K562 (cell line): ENCODE results near the gene TRIM33. TPM values are rescaled to one million over a fixed set of nuclear protein-coding genes. Genes with fewer than 3 reads are reported as not detected.

Source experiments
- ATAC-seq: fragments of 200-7000 bp; cut with Tn5 transposase; 3 replicates; pipeline ENCODE4 v1.9.1; 2020; ENCODE audit warnings: moderate library complexity
- BruUV-seq: library from RNA; stranded (reverse); fragments of 400-500 nt; replicated peaks from 2 replicates; lab custom pipeline; 2021; lab: Mats Ljungman, UMichigan
- CTCF ChIA-PET: fragments of 300-600 bp; formaldehyde crosslinking; extraction: SDS; loops from one replicate; lab custom pipeline; 2021; ENCODE audit warnings: low intra/inter-chr PET ratio; lab: Yijun Ruan, JAX
- POLR2A ChIA-PET: fragments of 300-600, 350-650 bp; sonication (Branson Sonifier 250); formaldehyde crosslinking; extraction: SDS; loops from one replicate; lab custom pipeline; 2021; ENCODE audit warnings: antibody characterized with exemption, inconsistent platforms; lab: Yijun Ruan, JAX
- DNase-seq, 4 experiments: peaks; one replicate each; pipeline versions ENCODE4 v3.0.0 to v3.0.0-alpha.2; 2011 to 2018; ENCODE audit warnings: low spot score in 3 of 4, mixed read lengths in 3 of 4; ENCODE audit errors: extremely low read depth in 1 of 4
- FAIRE-seq: peaks from 2 replicates; lab custom pipeline; 2011; peaks lifted over from hg19 to GRCh38; lab: Jason Lieb, UNC
- H2AFZ ChIP-seq: 2 replicates; pipeline ENCODE4 v1.6.0; 2011; ENCODE audit warnings: low read depth, low read length, control low read depth, inconsistent platforms
- H3K27ac ChIP-seq: fragments of 200-600 bp; 3 replicates; pipeline ENCODE4 v1.8.0; 2011; ENCODE audit warnings: low read depth, mild to moderate bottlenecking, control low read depth, inconsistent platforms, low read length, moderate library complexity, mixed read lengths; ENCODE audit errors: extremely low read depth
- H3K27me3 ChIP-seq, 2 experiments: fragments of 300-600 bp in 1 of 2; 2 replicates in 1 of 2; 3 replicates in 1 of 2; pipeline versions ENCODE4 v1.6.0 to v1.8.0; 2011; ENCODE audit warnings: inconsistent platforms in 2 of 2, low read length in 2 of 2, mild to moderate bottlenecking in 1 of 2, mixed read lengths in 1 of 2, moderate library complexity in 1 of 2; ENCODE audit not compliant: control insufficient read depth in 2 of 2, insufficient read depth in 2 of 2
- H3K36me3 ChIP-seq: fragments of 300-600 bp; 3 replicates; pipeline ENCODE4 v1.8.0; 2011; ENCODE audit warnings: mild to moderate bottlenecking, low read length, inconsistent platforms; ENCODE audit not compliant: control insufficient read depth, insufficient read depth
- H3K4me1 ChIP-seq, 2 experiments: fragments of 200-600 bp in 1 of 2; replicated peaks in 1 of 2; 2 replicates in 1 of 2; 3 replicates in 1 of 2; pipeline versions ENCODE4 v1.5.1 to v1.8.0; 2011; ENCODE audit warnings: inconsistent platforms in 2 of 2, low read length in 2 of 2, mild to moderate bottlenecking in 1 of 2, mixed read lengths in 1 of 2, moderate library complexity in 1 of 2; ENCODE audit not compliant: control insufficient read depth in 2 of 2, insufficient read depth in 2 of 2
- H3K4me2 ChIP-seq: 2 replicates; pipeline ENCODE4 v1.6.1; 2011; ENCODE audit warnings: low read length, control low read depth, inconsistent platforms, mixed read lengths; ENCODE audit not compliant: insufficient read depth
- H3K4me3 ChIP-seq: fragments of 200-600 bp; sonication (generic), shearing (Covaris generic); 2 replicates; pipeline ENCODE4 v1.5.1; 2016; ENCODE audit warnings: control low read depth, inconsistent platforms
- H3K79me2 ChIP-seq: fragments of 200-600 bp; 3 replicates; pipeline ENCODE4 v1.8.0; 2011; ENCODE audit warnings: low read length, inconsistent platforms; ENCODE audit not compliant: control insufficient read depth, insufficient read depth
- H3K9ac ChIP-seq, 2 experiments: 2 replicates each; pipeline versions ENCODE4 v1.6.0 to v1.6.1; 2011; ENCODE audit warnings: low read depth in 2 of 2, low read length in 2 of 2, control low read depth in 1 of 2, inconsistent platforms in 1 of 2, mild to moderate bottlenecking in 1 of 2, mixed read lengths in 1 of 2; ENCODE audit not compliant: insufficient read depth in 1 of 2
- H3K9me1 ChIP-seq: one replicate; pipeline ENCODE4 v1.6.0; 2011; ENCODE audit warnings: inconsistent platforms, mild to moderate bottlenecking, low read length, moderate library complexity; ENCODE audit not compliant: control insufficient read depth, insufficient read depth
- H3K9me3 ChIP-seq: replicated peaks from 2 replicates; pipeline ENCODE4 v1.5.1; 2011; ENCODE audit warnings: low read depth, low read length, inconsistent platforms; ENCODE audit not compliant: control insufficient read depth, insufficient read depth
- H4K20me1 ChIP-seq: replicated peaks from 2 replicates; pipeline ENCODE4 v1.6.1; 2011; ENCODE audit warnings: low read length, inconsistent platforms, mixed read lengths; ENCODE audit not compliant: control insufficient read depth, insufficient read depth
- ARID1B ChIP-seq: fragments of 450-650 bp; IDR thresholded peaks from 2 replicates; pipeline ENCODE4 v1.6.1; 2016; ENCODE audit warnings: antibody characterized with exemption, mild to moderate bottlenecking, inconsistent platforms
- ATF6 ChIP-seq: sonication (generic); formaldehyde crosslinking; IDR thresholded peaks from 2 replicates; pipeline ENCODE4 v1.4.0; 2020; ENCODE audit warnings: mild to moderate bottlenecking, missing genetic modification reagents
- HDAC2 ChIP-seq: fragments of 450-650 bp; IDR thresholded peaks from 2 replicates; pipeline ENCODE4 v1.6.1; 2016; ENCODE audit warnings: mild to moderate bottlenecking
- MEIS2 ChIP-seq: fragments of 450-650 bp; IDR thresholded peaks from 2 replicates; pipeline ENCODE4 v1.6.1; 2014; ENCODE audit warnings: mild to moderate bottlenecking; ENCODE audit not compliant: partially characterized antibody
- MLX ChIP-seq, 2 experiments: fragments of 450-650 bp in 1 of 2; sonication (generic) in 1 of 2; formaldehyde crosslinking; conservative IDR thresholded peaks; 2 replicates each; pipeline versions ENCODE4 v1.4.0 to v1.8.1; 2020 to 2022; ENCODE audit warnings: mild to moderate bottlenecking in 1 of 2, missing genetic modification reagents in 1 of 2
- NFIC ChIP-seq: fragments of 450-650 bp; IDR thresholded peaks from 2 replicates; pipeline ENCODE4 v1.6.1; 2017; ENCODE audit warnings: mild to moderate bottlenecking, inconsistent platforms
- ZNF253 ChIP-seq: fragments of 250-450 bp; sonication (Bioruptor Pico); conservative IDR thresholded peaks from 2 replicates; pipeline ENCODE4 v1.6.1; 2021; ENCODE audit warnings: mild to moderate bottlenecking
- ZNF79 ChIP-seq: fragments of 250-450 bp; sonication (Bioruptor Pico); IDR thresholded peaks from 2 replicates; pipeline ENCODE4 v1.4.0; 2020; ENCODE audit warnings: low read depth, mild to moderate bottlenecking, moderate library complexity
- in situ Hi-C: fragments of 300-500 bp; cut with MboI; formaldehyde crosslinking; loops from 4 replicates; pipeline ENCODE4 v1.15.0; 2018; ENCODE audit warnings: inconsistent platforms, mixed read lengths
- intact Hi-C: fragments of 100-400 bp; cut with micrococcal nuclease; formaldehyde crosslinking; loops from 2 replicates; pipeline ENCODE4 v1.14.2; 2022
- polyA plus RNA-seq, 8 experiments: library from polyadenylated mRNA; depleted of rRNA in 4 of 8; stranded (reverse) in 5 of 8; unstranded in 3 of 8; fragments of >200 nt; fragmentation: Nextera tagmentation in 2 of 8; fragmentation: Illumina TruSeq in 1 of 8; extraction: Ambion mirVana in 2 of 8; extraction: Trizol in 1 of 8; gene quantifications; 2 replicates each; pipeline versions ENCODE4 v1.2.1 to v1.2.3, GENCODE V29; 2011 to 2014; ENCODE audit warnings: inconsistent platforms in 1 of 8, missing spikeins in 1 of 8
- total RNA-seq, 7 experiments: library from RNA; depleted of rRNA in 6 of 7; stranded (reverse); fragments of >200 nt in 6 of 7; fragmentation: Illumina TruSeq in 2 of 7; extraction: Trizol in 2 of 7; gene quantifications; 2 replicates each; pipeline versions ENCODE4 v1.2.1 to v1.2.3, GENCODE V29; 2011 to 2021; ENCODE audit warnings: low replicate concordance in 1 of 7
- TF ChIP-seq, protein P1 (sequence below): sonication (generic); formaldehyde crosslinking; IDR thresholded peaks from 2 replicates; pipeline ENCODE4 v1.8.0; 2023; ENCODE audit warnings: mild to moderate bottlenecking, missing genetic modification reagents
- TF ChIP-seq, protein P2 (sequence below), 2 experiments: IDR thresholded peaks in 1 of 2; conservative IDR thresholded peaks in 1 of 2; 2 replicates each; pipeline ENCODE4 v1.6.1; 2016; ENCODE audit warnings: low read depth in 2 of 2, mild to moderate bottlenecking in 1 of 2, missing compliant biosample characterization in 1 of 2, missing genetic modification characterization in 1 of 2, moderate library complexity in 1 of 2

TRIM33 gene
- total and polyA plus RNA-seq, 9 of the 15 experiments (the other 6 are each of a cell fraction or from before 2014, with no cell fraction given), result 9.3 to 58.4 (median 40.2) TPM

- TF ChIP-seq MLX (CRISPR knock-in tag; conservative IDR thresholded peaks at IDR 0.05) (no peak), HDAC2 (no peak), ATF6 (CRISPR knock-in tag) (no peak)
- TF ChIP-seq, protein P1, sequence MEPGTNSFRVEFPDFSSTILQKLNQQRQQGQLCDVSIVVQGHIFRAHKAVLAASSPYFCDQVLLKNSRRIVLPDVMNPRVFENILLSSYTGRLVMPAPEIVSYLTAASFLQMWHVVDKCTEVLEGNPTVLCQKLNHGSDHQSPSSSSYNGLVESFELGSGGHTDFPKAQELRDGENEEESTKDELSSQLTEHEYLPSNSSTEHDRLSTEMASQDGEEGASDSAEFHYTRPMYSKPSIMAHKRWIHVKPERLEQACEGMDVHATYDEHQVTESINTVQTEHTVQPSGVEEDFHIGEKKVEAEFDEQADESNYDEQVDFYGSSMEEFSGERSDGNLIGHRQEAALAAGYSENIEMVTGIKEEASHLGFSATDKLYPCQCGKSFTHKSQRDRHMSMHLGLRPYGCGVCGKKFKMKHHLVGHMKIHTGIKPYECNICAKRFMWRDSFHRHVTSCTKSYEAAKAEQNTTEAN (CRISPR knock-in tag), result no peak
Observed at GRCh38 chr1:114503916-114504422, 7.0 kb downstream of the TRIM33 start (continued).

DNA sequence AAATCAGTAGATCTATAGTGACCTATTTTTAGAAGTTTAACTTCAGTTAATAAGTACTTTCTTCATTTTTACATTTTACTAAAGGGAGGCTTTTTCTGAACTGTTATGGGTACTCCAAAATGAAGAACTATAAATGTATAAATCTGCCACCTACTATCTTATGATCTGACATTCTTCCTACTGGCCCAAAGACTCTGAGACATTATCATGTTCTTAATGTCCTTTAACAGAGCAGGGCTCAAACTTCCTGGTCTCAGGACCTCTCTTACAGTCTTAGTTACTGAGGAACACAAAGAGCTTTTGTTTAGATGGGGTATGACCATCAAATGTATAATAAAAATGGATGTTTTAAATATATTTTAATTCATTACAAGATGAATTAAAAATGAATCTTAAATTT lies 8.9 kb downstream of the TRIM33 start:
- no peaks in the 10 kb centered on the region for H3K9me3 ChIP-seq
- H3K27me3 ChIP-seq, result no peaks in the 10 kb centered on the region
- no peak overlapping the region for H3K9ac ChIP-seq
- intact Hi-C loops (no loop called here), in situ Hi-C loops (no loop called here)
- peak; percentile 41 for ATAC-seq
- no peak overlapping the region for H2AFZ ChIP-seq
- DNase-seq, result no peak
- peaks cover 38% of the 10 kb centered on the region for H3K36me3 ChIP-seq
- H3K9me1 ChIP-seq, result no peaks in the 10 kb centered on the region
- CTCF ChIA-PET, result no interaction called here
- H3K27ac ChIP-seq, result no peak overlapping the region
- POLR2A ChIA-PET, result interaction anchor here (1.2 kb wide), 1 partner anchor 43 kb away, joined by 3 read pairs; no protein-coding TSS in a partner anchor
- peaks cover 5% of the 10 kb centered on the region; the same call in 1 of the 2 replicates for H4K20me1 ChIP-seq
- H3K79me2 ChIP-seq, result peaks cover 98% of the 10 kb centered on the region
- no peak overlapping the region for H3K4me2 ChIP-seq
- peaks cover 12 to 28% of the 10 kb centered on the region in 2 experiments for H3K4me1 ChIP-seq
- FAIRE-seq, result no peak
- H3K4me3 ChIP-seq, result no peak overlapping the region
- TF ChIP-seq NFIC (no peak), MEIS2 (peak; percentile 83), ARID1B (no peak), ZNF253 (CRISPR knock-in tag) (no peak), ZNF79 (CRISPR knock-in tag) (no peak)
- TF ChIP-seq, protein P2, sequence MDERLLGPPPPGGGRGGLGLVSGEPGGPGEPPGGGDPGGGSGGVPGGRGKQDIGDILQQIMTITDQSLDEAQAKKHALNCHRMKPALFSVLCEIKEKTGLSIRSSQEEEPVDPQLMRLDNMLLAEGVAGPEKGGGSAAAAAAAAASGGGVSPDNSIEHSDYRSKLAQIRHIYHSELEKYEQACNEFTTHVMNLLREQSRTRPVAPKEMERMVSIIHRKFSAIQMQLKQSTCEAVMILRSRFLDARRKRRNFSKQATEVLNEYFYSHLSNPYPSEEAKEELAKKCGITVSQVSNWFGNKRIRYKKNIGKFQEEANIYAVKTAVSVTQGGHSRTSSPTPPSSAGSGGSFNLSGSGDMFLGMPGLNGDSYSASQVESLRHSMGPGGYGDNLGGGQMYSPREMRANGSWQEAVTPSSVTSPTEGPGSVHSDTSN (CRISPR knock-in tag; IDR thresholded peaks at IDR 0.05; ENCODE audit: low read depth), result no peak
- TF ChIP-seq, protein P2 (tag; conservative IDR thresholded peaks at IDR 0.05; ENCODE audit: low read depth), result peak; percentile 77
- no TSS peak for BruUV-seq
